Fibroblast of lung (primary cell): Measurements from ENCODE around the gene ARHGDIA.

Experiments used
- CTCF ChIP-seq, 2 donors: IDR thresholded peaks in 1 of 2; conservative IDR thresholded peaks in 1 of 2; 1 replicate in 1 of 2; 2 replicates in 1 of 2; pipeline ENCODE4 v1.5.1; 2011 to 2012; ENCODE audit warnings: low read length in 2 of 2, control low read depth in 1 of 2, inconsistent platforms in 1 of 2, low read depth in 1 of 2, mild to moderate bottlenecking in 1 of 2
- EZH2 ChIP-seq: IDR thresholded peaks from 2 replicates; pipeline ENCODE4 v1.5.1; 2012; ENCODE audit warnings: low read length, control low read depth, mild to moderate bottlenecking; ENCODE audit errors: missing control alignments

DNA sequence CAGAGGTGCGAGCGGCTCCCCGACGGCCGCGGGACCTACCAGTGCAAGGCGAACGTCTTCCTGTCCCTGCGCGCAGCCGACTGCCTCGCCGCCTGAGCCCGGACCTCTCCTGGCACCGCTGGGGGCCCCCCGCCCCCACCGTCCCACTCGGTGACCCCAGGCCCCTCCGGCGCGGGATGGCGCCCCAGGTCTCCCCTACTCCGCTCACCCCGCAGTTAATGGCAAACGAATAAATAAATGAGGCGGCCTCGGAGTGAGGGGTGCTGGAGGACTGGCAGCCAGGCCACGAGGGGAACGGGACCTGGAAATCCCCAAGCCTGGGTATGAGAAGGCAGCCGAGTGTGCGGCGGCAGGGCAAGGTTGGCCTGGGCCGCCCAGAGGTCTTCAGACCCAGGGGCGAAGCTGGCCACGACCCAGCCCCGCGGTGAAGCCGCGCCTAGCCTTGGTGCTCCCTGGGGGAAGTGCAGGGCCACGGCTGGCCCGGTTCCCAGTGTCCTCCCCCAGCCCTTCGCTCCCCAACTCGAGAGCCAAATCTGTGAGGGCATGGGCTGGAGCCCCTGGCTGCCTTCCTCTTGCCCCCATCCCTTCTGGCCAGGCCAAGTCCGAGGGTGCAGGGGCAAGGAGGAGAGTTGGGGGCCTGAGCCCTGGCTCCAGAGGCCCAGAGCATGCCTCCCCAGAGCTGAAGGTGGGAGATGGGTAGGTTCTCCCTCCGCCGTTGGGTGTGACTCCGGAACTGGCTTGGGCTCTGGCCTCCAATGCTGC, 31.7 kb upstream of the ARHGDIA start:
- no peak for TF ChIP-seq CTCF (conservative IDR thresholded peaks at IDR 0.05 in 1 of 2, IDR thresholded peaks at IDR 0.05 in 1 of 2; ENCODE audit: low read depth in 1 of 2, low read length in 2 of 2)
- no peak for TF ChIP-seq EZH2
